Subcutaneous abdominal adipose tissue (tissue), 5 donors: ENCODE results near the gene AKAP7.
A peak's percentile ranks its signal among the peaks of the same experiment; 100 is the strongest.

Source experiments
- H3K27ac ChIP-seq: one replicate; pipeline ENCODE4 v1.7.0; 2013; ENCODE audit warnings: low read depth, mild to moderate bottlenecking, inconsistent platforms, low read length, moderate library complexity
- H3K27me3 ChIP-seq, 5 donors: one replicate each; pipeline ENCODE4 v1.7.0; 2013; ENCODE audit warnings: low read length in 5 of 5, inconsistent platforms in 1 of 5; ENCODE audit not compliant: control insufficient read depth in 5 of 5, insufficient read depth in 4 of 5
- H3K36me3 ChIP-seq, 5 donors: one replicate each; pipeline ENCODE4 v1.7.0; 2013; ENCODE audit warnings: low read length in 5 of 5; ENCODE audit not compliant: control insufficient read depth in 5 of 5, insufficient read depth in 5 of 5
- H3K4me1 ChIP-seq, 5 donors: one replicate each; pipeline ENCODE4 v1.7.0; 2013; ENCODE audit warnings: low read length in 5 of 5, mild to moderate bottlenecking in 3 of 5, moderate library complexity in 1 of 5; ENCODE audit not compliant: control insufficient read depth in 5 of 5, insufficient read depth in 5 of 5
- H3K4me3 ChIP-seq, 5 donors: one replicate each; pipeline ENCODE4 v1.7.0; 2013; ENCODE audit warnings: low read length in 5 of 5, low read depth in 1 of 5
- H3K9ac ChIP-seq, 5 donors: one replicate each; pipeline ENCODE4 v1.7.0; 2013; ENCODE audit warnings: low read length in 5 of 5, mild to moderate bottlenecking in 4 of 5, moderate library complexity in 3 of 5
- H3K9me3 ChIP-seq, 5 donors: one replicate each; pipeline ENCODE4 v1.7.0; 2013; ENCODE audit warnings: low read length in 5 of 5; ENCODE audit not compliant: control insufficient read depth in 5 of 5
- donor health status: healthy.
- donor health status: healthy.
- donor health status: healthy.
- donor health status: healthy.
- donor health status: healthy.

Gene AKAP7

DNA sequence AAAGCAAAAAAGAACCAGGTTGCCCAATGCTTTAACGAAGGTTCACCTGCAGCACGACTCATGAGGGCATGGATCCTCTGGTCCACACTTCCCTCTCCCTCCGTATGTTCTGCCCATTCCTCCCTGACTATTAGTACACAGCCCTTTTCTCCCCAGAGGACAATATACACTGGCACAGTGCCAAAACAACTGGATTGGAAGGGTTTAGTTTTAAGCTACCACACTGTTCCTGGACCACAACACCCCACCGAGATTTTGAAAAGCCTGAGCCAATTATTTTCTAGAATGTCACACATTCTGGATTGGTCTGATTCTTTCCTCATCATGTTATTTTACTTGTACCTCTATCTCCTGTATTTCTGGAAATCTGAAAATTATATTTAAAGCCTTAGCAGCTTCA, 2.9 kb upstream of the AKAP7 start:
- H3K27me3 ChIP-seq: no peaks in the 10 kb centered on the region
- H3K36me3 ChIP-seq: no peaks in the 10 kb centered on the region
- H3K9me3 ChIP-seq: no peaks in the 10 kb centered on the region
- H3K9ac ChIP-seq: no peak overlapping the region
- H3K27ac ChIP-seq: no peak overlapping the region
- H3K4me3 ChIP-seq: no peak overlapping the region
- peaks cover 3 to 20% (median 14%) of the 10 kb centered on the region in 5 donors for H3K4me1 ChIP-seq

GRCh38 chr6:131134220-131134979, 867 bp upstream of the AKAP7 start:
- no peaks in the 10 kb centered on the region for H3K9me3 ChIP-seq
- peak overlapping the region; percentile 62 to 93 (median 80) for H3K4me3 ChIP-seq
- peaks cover 3 to 20% (median 14%) of the 10 kb centered on the region in 5 donors for H3K4me1 ChIP-seq
- H3K9ac ChIP-seq: peak overlapping the region; percentile 68 to 86 (median 84)
- H3K27ac ChIP-seq: peak overlapping the region; percentile 87
- H3K27me3 ChIP-seq: no peaks in the 10 kb centered on the region
- no peaks in the 10 kb centered on the region for H3K36me3 ChIP-seq

DNA sequence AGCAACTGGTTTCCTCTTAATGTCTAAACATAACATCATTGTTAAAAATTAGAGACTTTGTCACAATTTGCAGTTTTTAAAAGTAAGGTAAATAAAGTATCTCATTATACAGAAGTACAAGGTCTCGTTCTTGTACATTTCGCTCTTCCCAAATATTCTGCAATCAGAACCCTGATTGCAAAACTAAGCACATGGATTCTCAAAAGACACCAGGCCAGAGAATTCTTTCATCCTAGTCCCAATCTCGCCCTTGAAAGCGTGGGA, 355 bp upstream of the AKAP7 start:
- Histone ChIP-seq H3K27ac (peak overlapping the region; percentile 87), H3K27me3 (no peaks in the 10 kb centered on the region), H3K9ac (peak overlapping the region; percentile 68 to 86 (median 84)), H3K4me3 (peak overlapping the region; percentile 62 to 93 (median 80)), H3K36me3 (no peaks in the 10 kb centered on the region), H3K9me3 (no peaks in the 10 kb centered on the region), H3K4me1 (peaks cover 3 to 20% (median 14%) of the 10 kb centered on the region in 5 donors)

- Histone ChIP-seq H3K4me3 (peak overlapping the region; percentile 80 to 96 (median 93)), H3K27me3 (no peaks in the 10 kb centered on the region), H3K9me3 (no peaks in the 10 kb centered on the region), H3K36me3 (no peaks in the 10 kb centered on the region), H3K27ac (peak overlapping the region; percentile 89), H3K4me1 (peaks cover 3 to 20% (median 14%) of the 10 kb centered on the region in 5 donors), H3K9ac (peak overlapping the region; percentile 50 to 87 (median 86))
Measured at GRCh38 chr6:131136021-131136786, 937 bp downstream of the AKAP7 start.

DNA sequence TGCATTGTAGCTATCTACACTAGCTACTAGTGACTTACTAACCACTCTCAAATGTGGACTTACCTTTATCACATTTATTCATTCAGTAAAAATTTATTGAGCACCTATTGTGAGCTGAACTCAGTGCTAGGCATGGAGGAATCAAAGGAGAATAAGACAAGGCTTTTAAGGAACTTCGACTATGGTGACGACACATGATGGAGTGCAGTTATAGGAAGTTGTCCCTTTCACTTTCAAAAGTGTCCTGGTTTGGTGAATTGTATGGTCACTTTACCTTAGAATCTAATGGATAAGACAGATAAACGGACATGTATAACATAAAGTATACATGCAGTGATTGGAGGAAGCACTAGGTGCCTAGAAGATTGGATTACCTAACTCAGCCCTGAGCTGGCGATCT, 4.3 kb downstream of the AKAP7 start:
- no peaks in the 10 kb centered on the region for H3K9me3 ChIP-seq
- H3K4me3 ChIP-seq: peak overlapping the region in 1 of 5 donors; percentile 36
- H3K36me3 ChIP-seq: peaks cover 0 to 5% (median 4%) of the 10 kb centered on the region in 5 donors
- H3K27ac ChIP-seq: no peak overlapping the region
- peaks cover under 1 to 18% (median 11%) of the 10 kb centered on the region in 5 donors for H3K4me1 ChIP-seq
- H3K9ac ChIP-seq: no peak overlapping the region
- H3K27me3 ChIP-seq: no peaks in the 10 kb centered on the region

DNA sequence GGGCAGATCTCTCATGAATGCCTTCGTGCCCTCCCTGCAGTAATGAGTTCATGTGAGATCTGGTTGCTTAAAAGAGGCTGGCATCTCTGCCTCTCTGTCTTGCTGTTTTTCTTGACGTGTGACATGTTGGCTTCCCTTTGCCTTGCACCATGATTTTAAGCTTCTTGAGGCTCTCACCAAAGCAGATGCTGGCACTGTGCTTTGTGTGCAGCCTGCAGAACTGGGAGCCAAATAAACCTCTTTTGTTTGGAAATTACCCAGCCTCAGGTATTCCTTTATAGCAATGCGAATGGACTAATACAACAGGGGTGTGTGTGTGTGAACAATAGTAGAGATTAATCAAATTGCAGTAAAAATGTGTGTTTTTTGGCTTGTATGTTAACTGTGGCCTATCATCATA, 8.1 kb downstream of the AKAP7 start:
- Histone ChIP-seq H3K27ac (no peak overlapping the region), H3K27me3 (no peaks in the 10 kb centered on the region), H3K9ac (no peak overlapping the region), H3K4me1 (no peaks in the 10 kb centered on the region), H3K4me3 (no peak overlapping the region), H3K36me3 (peaks cover 0 to 21% (median 12%) of the 10 kb centered on the region in 5 donors), H3K9me3 (no peaks in the 10 kb centered on the region)

DNA sequence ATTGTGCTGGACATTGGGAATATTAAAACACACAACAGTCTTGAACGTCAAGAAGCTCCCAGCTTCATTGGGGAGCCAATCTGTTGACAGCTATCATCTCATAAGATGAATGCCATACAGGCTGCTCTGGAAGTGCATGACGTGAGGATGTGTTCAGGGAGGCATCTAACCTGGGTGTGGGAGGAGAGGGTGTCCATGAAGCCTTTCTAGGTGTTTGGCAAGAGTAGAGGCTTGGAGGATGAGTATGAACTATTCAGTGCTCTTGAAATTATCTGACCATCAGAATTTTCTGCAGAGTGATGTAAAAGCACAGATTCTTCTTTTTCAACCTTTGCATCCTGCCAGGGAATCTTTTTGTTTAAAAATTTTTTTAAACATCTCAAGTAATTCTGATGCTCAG, 11.6 kb downstream of the AKAP7 start:
- Histone ChIP-seq H3K4me1 (no peaks in the 10 kb centered on the region), H3K4me3 (no peak overlapping the region), H3K9me3 (no peaks in the 10 kb centered on the region), H3K9ac (no peak overlapping the region), H3K27ac (no peak overlapping the region), H3K36me3 (peaks cover 4 to 21% (median 12%) of the 10 kb centered on the region in 5 donors), H3K27me3 (no peaks in the 10 kb centered on the region)

GRCh38 chr6:131156411-131156810, 21.1 kb downstream of the AKAP7 start:
- H3K27me3 ChIP-seq: no peaks in the 10 kb centered on the region
- peaks cover 0 to 12% (median 10%) of the 10 kb centered on the region in 5 donors for H3K4me1 ChIP-seq
- no peaks in the 10 kb centered on the region for H3K9me3 ChIP-seq
- no peak overlapping the region for H3K4me3 ChIP-seq
- H3K27ac ChIP-seq: no peak overlapping the region
- H3K36me3 ChIP-seq: no peaks in the 10 kb centered on the region
- no peak overlapping the region for H3K9ac ChIP-seq

DNA sequence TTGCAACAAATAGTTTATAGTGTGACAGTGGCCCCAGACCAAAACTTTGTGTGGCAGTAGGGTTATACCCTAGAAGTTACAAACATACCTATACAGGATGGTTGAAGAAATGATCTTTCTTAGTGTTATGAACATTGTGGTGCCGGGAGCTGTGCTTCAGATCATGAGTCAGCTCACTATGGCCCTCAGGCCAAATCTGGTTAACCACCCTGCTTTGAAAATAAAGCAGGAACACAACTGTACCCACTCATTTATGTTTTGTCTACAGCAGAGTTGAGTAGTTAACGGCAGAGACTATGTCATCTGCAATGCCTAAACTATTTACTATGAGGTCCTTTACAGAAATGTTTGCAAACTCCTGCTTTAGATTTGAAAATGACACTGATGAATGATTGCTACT, 24.3 kb downstream of the AKAP7 start:
- H3K9ac ChIP-seq: no peak overlapping the region
- no peak overlapping the region for H3K4me3 ChIP-seq
- no peak overlapping the region for H3K27ac ChIP-seq
- peaks cover 0 to 4% (median 0%) of the 10 kb centered on the region in 5 donors for H3K36me3 ChIP-seq
- H3K4me1 ChIP-seq: peaks cover 0 to 19% (median 12%) of the 10 kb centered on the region in 5 donors
- H3K9me3 ChIP-seq: no peaks in the 10 kb centered on the region
- no peaks in the 10 kb centered on the region for H3K27me3 ChIP-seq

DNA sequence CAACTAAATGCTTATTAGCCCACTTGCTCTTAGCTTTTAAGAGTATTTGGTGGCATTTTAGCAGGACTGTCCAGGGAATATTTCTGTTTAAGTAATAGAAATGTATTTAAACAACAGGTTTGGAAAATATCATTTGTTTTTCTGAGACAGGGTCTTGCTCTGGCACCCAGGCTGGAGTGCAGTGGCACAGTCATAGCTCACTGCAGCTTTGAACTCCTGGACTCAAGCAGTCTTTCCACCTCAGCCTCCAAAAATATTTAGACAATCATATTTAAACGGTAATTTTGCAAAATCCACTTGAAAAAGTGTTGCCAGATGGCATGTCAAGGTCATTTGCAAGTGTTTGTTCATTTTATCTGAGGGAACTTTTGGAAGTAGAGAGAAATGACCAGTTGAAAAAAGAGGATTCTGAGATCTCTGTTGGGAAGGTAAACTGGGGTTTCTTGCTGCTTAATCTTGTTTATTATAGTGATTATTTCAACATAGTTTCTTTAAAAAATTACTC, 25.0 kb downstream of the AKAP7 start:
- Histone ChIP-seq H3K4me1 (peaks cover 0 to 23% (median 12%) of the 10 kb centered on the region in 5 donors), H3K9me3 (no peaks in the 10 kb centered on the region), H3K9ac (no peak overlapping the region), H3K27ac (no peak overlapping the region), H3K4me3 (no peak overlapping the region), H3K36me3 (peaks cover 0 to 5% (median 3%) of the 10 kb centered on the region in 5 donors), H3K27me3 (no peaks in the 10 kb centered on the region)
